Ureter (tissue), 1 donor: ENCODE results near the gene CCDC192. TPM values are rescaled to one million over a fixed set of nuclear protein-coding genes. Genes with fewer than 3 reads are reported as not detected.
"Not testable (repeated sequence)": the region's sequence is repeated elsewhere in the genome, so short reads cannot be mapped to it uniquely, and the experiment has no call there.

ENCODE experiments used
- DNase-seq: peaks from one replicate; pipeline ENCODE4 v3.0.0-alpha.2; 2020; ENCODE audit warnings: low spot score
- total RNA-seq: library from RNA; stranded (reverse); gene quantifications from one replicate; pipeline ENCODE4 v1.2.4, GENCODE V29; 2023
- donor health status: DM: yes; HTN: yes; CAD: no.

The CCDC192 gene
- total RNA-seq, 1 donor from 2014 or later, result 1.2 TPM

GRCh38 chr5:127762412-127762811 is 59.2 kb downstream of the CCDC192 start:
- no peak for DNase-seq

- no peak for DNase-seq
Measured at GRCh38 chr5:127766676-127767335, 63.6 kb downstream of the CCDC192 start.

- DNase-seq, result no peak
Measured at GRCh38 chr5:127769386-127769785, 66.2 kb downstream of the CCDC192 start.

GRCh38 chr5:127770272-127770671 is 67.1 kb downstream of the CCDC192 start:
- DNase-seq, result no peak

GRCh38 chr5:127772531-127772930 is 69.3 kb downstream of the CCDC192 start:
- DNase-seq, result no peak

GRCh38 chr5:127774221-127774620 is 71.0 kb downstream of the CCDC192 start:
- DNase-seq, result no peak

GRCh38 chr5:127776477-127776876 is 73.3 kb downstream of the CCDC192 start:
- DNase-seq, result no peak

GRCh38 chr5:127777957-127778356 is 74.8 kb downstream of the CCDC192 start:
- DNase-seq, result no peak

GRCh38 chr5:127782450-127782849 is 79.3 kb downstream of the CCDC192 start:
- not testable (repeated sequence) for DNase-seq

GRCh38 chr5:127785098-127785927 is 82.1 kb downstream of the CCDC192 start:
- DNase-seq, result no peak

- DNase-seq, result no peak
Measured at GRCh38 chr5:127791439-127791838, 88.2 kb downstream of the CCDC192 start.

- DNase-seq, result not testable (repeated sequence)
Measured at GRCh38 chr5:127791908-127792307, 88.7 kb downstream of the CCDC192 start.

GRCh38 chr5:127793052-127793451 is 89.9 kb downstream of the CCDC192 start:
- DNase-seq, result no peak

- DNase-seq, result no peak
Measured at GRCh38 chr5:127793879-127794278, 90.7 kb downstream of the CCDC192 start.

- no peak for DNase-seq
Measured at GRCh38 chr5:127796211-127796610, 93.0 kb downstream of the CCDC192 start.

- no peak for DNase-seq
Measured at GRCh38 chr5:127799293-127799905, 96.2 kb downstream of the CCDC192 start.

GRCh38 chr5:127801751-127802476 is 98.7 kb downstream of the CCDC192 start:
- no peak for DNase-seq

- DNase-seq, result no peak
Measured at GRCh38 chr5:127802477-127802865, 99.3 kb downstream of the CCDC192 start.

GRCh38 chr5:127804886-127805426 is 101.8 kb downstream of the CCDC192 start:
- DNase-seq, result no peak

GRCh38 chr5:127805448-127805847 is 102.3 kb downstream of the CCDC192 start:
- no peak for DNase-seq

- no peak for DNase-seq
Measured at GRCh38 chr5:127806776-127807175, 103.6 kb downstream of the CCDC192 start.

GRCh38 chr5:127809533-127809932 is 106.3 kb downstream of the CCDC192 start:
- no peak for DNase-seq
